Breast epithelium (tissue), 4 donors: Measurements from ENCODE around the gene KLHL40. TPM values are rescaled to one million over a fixed set of nuclear protein-coding genes. Genes with fewer than 3 reads are reported as not detected.
A peak's percentile ranks its signal among the peaks of the same experiment; 100 is the strongest.

ENCODE experiments used
- DNase-seq, 2 donors: peaks; one replicate each; pipeline ENCODE4 v3.0.0-alpha.2; 2019; ENCODE audit warnings: low spot score in 2 of 2
- H3K27ac ChIP-seq, 2 donors: fragments of 200-600 bp; sonication (generic) in 1 of 2; one replicate each; pipeline ENCODE4 v1.5.1; 2016 to 2019; ENCODE audit warnings: mild to moderate bottlenecking in 1 of 2
- H3K27me3 ChIP-seq, 2 donors: fragments of 200-600 bp; sonication (generic) in 1 of 2; one replicate each; pipeline versions ENCODE4 v1.5.1 to v1.6.0; 2017 to 2019; ENCODE audit warnings: control low read depth in 1 of 2, mild to moderate bottlenecking in 1 of 2
- H3K36me3 ChIP-seq: fragments of 200-600 bp; one replicate; pipeline ENCODE4 v1.5.1; 2019
- H3K4me1 ChIP-seq, 2 donors: fragments of 200-600 bp; sonication (generic); one replicate each; pipeline ENCODE4 v1.5.1; 2016 to 2019; ENCODE audit warnings: control low read depth in 1 of 2
- H3K4me3 ChIP-seq, 3 donors: fragments of 200-600 bp; sonication (generic); 1 replicate in 2 of 3; 2 replicates in 1 of 3; pipeline ENCODE4 v1.5.1; 2016 to 2019; ENCODE audit warnings: mild to moderate bottlenecking in 3 of 3, moderate library complexity in 2 of 3
- H3K9me3 ChIP-seq, 2 donors: fragments of 200-600 bp; sonication (generic) in 1 of 2; one replicate each; pipeline ENCODE4 v1.5.1; 2016 to 2019; ENCODE audit warnings: control low read depth in 1 of 2
- POLR2A ChIP-seq: fragments of 450-650 bp; IDR thresholded peaks from one replicate; pipeline ENCODE4 v1.6.1; 2016; ENCODE audit warnings: antibody characterized with exemption, mild to moderate bottlenecking, moderate library complexity
- POLR2AphosphoS5 ChIP-seq, 3 donors: sonication (generic); formaldehyde crosslinking; IDR thresholded peaks; one replicate each; pipeline ENCODE4 v1.6.1; 2017; ENCODE audit warnings: antibody characterized with exemption in 3 of 3
- intact Hi-C: fragments of 100-400 bp; cut with DNase I; formaldehyde crosslinking; loops from one replicate; pipeline ENCODE4 v1.15.1; 2023; ENCODE audit warnings: low total_unique reads
- total RNA-seq, 3 donors: library from RNA; depleted of rRNA; stranded (reverse); fragments of >200 nt; gene quantifications; one replicate each; pipeline ENCODE4 v1.1.0, GENCODE V29; 2016
- TF ChIP-seq, protein P1 (sequence below), 3 donors: fragments of 450-650 bp; IDR thresholded peaks; one replicate each; pipeline ENCODE4 v1.5.1; 2016 to 2017; ENCODE audit warnings: antibody characterized with exemption in 3 of 3, mild to moderate bottlenecking in 3 of 3, moderate library complexity in 3 of 3

KLHL40 gene
- total RNA-seq, 3 donors from 2014 or later, result not detected

DNA sequence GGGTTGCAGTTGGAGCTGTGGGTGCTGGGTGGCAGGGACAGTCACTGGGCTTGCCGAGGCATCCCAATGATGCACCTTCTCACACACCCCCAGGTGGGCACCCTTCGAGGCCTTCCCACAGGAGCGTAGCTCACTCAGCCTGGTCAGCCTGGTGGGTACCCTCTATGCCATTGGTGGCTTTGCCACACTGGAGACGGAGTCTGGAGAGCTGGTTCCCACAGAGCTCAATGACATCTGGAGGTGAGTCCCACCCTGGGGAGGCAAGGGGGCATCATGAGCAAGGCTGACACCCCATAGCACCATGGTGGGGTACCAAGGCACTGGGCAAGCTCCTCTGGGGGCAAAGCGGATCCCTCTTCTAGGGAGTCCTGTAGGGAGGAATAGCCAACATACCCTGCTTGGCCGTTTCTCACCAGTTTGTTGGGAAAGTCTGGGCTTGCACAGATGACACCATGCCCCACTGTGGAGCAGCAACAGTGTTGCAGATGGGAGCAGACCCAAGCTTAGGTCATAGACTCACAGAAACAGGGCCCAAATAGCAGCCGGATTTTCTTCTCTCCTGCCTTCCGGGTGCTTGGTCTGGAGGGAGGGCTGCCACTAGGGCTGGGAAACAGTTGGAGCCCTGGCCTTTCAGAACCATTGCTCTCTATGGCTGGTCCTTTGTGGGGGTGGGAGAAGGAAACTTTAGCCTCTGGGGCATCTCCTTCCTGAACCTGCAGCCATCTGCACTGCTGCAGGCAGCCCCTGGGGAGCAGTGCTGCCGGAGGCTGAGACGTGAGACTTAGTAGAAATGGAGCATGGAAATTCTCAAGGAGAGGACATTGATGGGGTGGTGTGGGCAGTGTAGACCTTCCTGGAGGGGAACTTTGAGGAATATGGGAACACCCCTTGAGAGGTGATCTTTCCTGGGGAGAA is 5.7 kb downstream of the KLHL40 start:
- DNase-seq, result peak in 1 of 2 donors; percentile 19
- TF ChIP-seq POLR2AphosphoS5 (IDR thresholded peaks at IDR 0.05) (no peak), POLR2A (no peak)
- TF ChIP-seq, protein P1, sequence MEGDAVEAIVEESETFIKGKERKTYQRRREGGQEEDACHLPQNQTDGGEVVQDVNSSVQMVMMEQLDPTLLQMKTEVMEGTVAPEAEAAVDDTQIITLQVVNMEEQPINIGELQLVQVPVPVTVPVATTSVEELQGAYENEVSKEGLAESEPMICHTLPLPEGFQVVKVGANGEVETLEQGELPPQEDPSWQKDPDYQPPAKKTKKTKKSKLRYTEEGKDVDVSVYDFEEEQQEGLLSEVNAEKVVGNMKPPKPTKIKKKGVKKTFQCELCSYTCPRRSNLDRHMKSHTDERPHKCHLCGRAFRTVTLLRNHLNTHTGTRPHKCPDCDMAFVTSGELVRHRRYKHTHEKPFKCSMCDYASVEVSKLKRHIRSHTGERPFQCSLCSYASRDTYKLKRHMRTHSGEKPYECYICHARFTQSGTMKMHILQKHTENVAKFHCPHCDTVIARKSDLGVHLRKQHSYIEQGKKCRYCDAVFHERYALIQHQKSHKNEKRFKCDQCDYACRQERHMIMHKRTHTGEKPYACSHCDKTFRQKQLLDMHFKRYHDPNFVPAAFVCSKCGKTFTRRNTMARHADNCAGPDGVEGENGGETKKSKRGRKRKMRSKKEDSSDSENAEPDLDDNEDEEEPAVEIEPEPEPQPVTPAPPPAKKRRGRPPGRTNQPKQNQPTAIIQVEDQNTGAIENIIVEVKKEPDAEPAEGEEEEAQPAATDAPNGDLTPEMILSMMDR (IDR thresholded peaks at IDR 0.05), result no peak
- intact Hi-C loops, result no loop called here

DNA sequence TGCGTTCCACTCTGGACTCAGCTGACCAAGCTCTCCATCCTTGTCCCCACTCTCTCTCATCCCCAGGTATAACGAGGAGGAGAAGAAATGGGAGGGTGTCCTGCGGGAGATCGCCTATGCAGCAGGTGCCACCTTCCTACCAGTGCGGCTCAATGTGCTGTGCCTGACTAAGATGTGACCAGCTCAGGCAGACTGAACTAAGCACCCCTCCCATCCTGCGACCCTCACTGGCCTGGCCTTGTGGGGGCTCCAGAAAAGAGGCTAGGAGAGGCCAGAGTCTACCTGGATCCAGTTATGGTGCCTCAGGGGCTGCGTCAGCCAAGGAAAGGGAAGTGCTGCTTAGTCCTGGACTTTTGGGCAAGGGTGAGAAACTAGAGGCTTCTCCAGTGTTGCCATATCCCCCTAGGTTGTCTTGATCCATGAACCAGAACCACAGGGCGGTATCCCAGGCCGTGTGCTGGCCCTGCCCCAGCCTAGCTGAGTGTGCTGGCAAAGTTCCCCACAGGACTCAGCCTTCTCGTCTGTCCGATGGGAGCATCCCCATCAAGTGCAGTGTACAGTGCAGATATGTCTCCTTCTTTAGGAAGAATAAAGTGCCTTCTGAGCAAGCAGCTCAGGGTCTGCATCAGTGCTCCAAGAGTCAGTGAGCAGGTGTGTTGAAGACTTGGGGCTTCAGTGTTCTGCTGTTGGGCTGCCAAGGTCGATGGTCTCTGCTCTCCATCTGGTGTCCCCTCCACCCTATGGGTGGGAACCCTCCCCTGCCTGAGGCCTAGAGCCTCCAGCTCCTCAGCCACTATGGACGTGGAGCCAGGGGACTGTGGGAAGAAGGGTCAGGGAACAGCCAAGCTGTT is 6.7 kb downstream of the KLHL40 start:
- no peaks in the 10 kb centered on the region for H3K27me3 ChIP-seq
- TF ChIP-seq POLR2AphosphoS5 (IDR thresholded peaks at IDR 0.05), result no peak
- no peaks in the 10 kb centered on the region for H3K36me3 ChIP-seq
- no peak overlapping the region for H3K4me3 ChIP-seq
- no peak overlapping the region for H3K27ac ChIP-seq
- no peaks in the 10 kb centered on the region for H3K9me3 ChIP-seq
- intact Hi-C loops, result no loop called here
- H3K4me1 ChIP-seq, result no peaks in the 10 kb centered on the region
- peak in 1 of 2 donors; percentile 43 for DNase-seq

More for the DNA sequence above, 5.7 kb downstream of the KLHL40 start:
- Histone ChIP-seq H3K36me3 (no peaks in the 10 kb centered on the region), H3K27me3 (no peaks in the 10 kb centered on the region), H3K4me3 (no peak overlapping the region), H3K27ac (no peak overlapping the region), H3K9me3 (no peaks in the 10 kb centered on the region), H3K4me1 (no peaks in the 10 kb centered on the region)

DNA sequence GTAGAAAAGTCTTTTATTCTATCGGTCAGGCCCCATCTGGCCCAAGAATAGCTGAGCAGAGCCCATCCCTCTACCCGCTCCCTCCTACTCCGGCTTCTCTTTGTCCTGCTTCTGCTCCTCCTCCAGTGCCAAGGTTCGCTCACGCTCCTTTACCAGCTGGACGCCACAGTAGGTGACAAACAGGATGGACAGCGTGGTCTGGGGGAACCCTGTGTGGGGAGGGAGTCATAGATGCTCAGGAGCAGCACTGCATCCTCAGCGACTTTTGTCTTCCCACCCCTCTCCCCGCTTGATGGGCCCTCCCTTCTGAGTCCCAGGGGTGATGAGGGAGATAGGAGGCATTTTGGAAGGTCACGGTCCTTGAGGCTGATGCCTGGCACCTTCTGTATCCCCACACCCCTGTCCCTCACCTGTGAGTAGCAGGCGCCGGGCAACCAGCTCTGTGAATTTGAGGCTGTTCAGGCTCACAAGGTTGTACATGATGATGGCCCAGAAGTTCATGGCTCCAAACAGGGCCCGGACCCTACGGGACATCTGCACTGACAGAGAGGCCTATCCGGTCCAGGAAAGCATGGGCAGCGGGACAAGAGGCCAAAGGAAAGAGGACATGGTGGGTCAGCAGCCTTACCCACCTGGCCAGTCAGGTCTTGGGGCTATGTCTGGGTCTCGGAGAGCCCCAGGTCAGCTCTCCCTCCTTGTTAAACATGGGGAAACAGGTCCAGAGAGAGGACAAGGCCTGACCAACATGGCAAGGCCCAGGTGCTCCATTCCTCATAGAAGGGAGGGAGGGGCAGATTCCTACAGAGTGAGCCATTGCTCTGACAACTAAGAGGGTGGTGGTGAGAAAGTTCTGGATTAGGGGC is 7.6 kb downstream of the KLHL40 start:
- Histone ChIP-seq H3K36me3 (no peaks in the 10 kb centered on the region), H3K4me3 (no peak overlapping the region), H3K4me1 (no peaks in the 10 kb centered on the region), H3K27ac (no peak overlapping the region), H3K9me3 (no peaks in the 10 kb centered on the region), H3K27me3 (no peaks in the 10 kb centered on the region)
- DNase-seq, result peak in 1 of 2 donors; percentile 31
- intact Hi-C loops, result no loop called here
- TF ChIP-seq POLR2A (no peak), POLR2AphosphoS5 (IDR thresholded peaks at IDR 0.05) (no peak)
- TF ChIP-seq, protein P1 (IDR thresholded peaks at IDR 0.05), result no peak

DNA sequence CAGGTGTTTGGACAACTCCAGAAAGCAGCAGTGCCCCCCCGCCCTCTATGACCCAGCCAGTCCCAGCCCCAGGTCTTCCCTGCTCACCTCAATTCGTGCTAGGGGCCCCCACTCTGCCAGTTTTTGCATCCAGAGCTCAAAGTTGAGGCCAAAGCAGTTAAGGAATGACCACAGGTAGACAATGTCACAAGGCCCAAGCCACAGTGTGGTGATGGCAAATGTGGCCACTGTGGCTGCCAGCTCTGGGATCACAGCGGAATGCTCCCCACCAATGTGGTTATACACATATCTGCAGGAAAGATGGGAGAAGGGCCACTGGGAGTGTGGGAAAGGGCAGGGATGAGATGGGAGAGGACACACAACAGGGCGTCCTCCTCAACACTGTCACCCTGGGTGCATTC is 8.2 kb downstream of the KLHL40 start:
- Histone ChIP-seq H3K27me3 (no peaks in the 10 kb centered on the region), H3K36me3 (no peaks in the 10 kb centered on the region), H3K4me3 (no peak overlapping the region), H3K9me3 (no peaks in the 10 kb centered on the region), H3K27ac (no peak overlapping the region), H3K4me1 (no peaks in the 10 kb centered on the region)
- intact Hi-C loops, result no loop called here
- DNase-seq, result peak in 1 of 2 donors; percentile 31
- TF ChIP-seq POLR2AphosphoS5 (IDR thresholded peaks at IDR 0.05) (no peak), POLR2A (no peak)
- TF ChIP-seq, protein P1 (IDR thresholded peaks at IDR 0.05), result no peak

DNA sequence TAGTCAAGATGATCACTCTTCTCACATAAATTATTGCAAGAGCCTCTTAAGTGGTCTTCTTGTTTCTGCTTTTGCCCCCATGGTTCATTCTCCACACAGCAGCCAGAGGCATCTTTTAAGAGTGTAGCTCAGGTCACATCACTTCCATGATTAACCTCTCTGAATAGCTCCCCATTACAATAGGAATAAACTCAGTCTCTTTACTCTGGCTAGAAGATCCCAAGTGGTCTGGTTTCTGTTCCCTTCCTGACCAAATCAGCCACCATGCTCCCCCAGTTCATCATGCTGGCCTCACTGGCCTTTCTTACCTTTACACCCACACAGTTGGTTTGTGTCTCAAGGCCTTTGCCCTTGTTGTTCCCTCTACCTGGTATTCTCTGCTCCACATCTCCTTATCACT is 9.0 kb downstream of the KLHL40 start:
- no peak overlapping the region for H3K4me3 ChIP-seq
- TF ChIP-seq POLR2AphosphoS5 (IDR thresholded peaks at IDR 0.05) (no peak), POLR2A (no peak)
- TF ChIP-seq, protein P1 (IDR thresholded peaks at IDR 0.05), result no peak
- H3K36me3 ChIP-seq, result no peaks in the 10 kb centered on the region
- no peak overlapping the region for H3K27ac ChIP-seq
- H3K27me3 ChIP-seq, result no peaks in the 10 kb centered on the region
- intact Hi-C loops, result no loop called here
- no peak for DNase-seq
- no peaks in the 10 kb centered on the region for H3K4me1 ChIP-seq
- no peaks in the 10 kb centered on the region for H3K9me3 ChIP-seq
